Measurements from ENCODE around the gene SCN9A.
"Not testable (repeated sequence)": the region's sequence is repeated elsewhere in the genome, so short reads cannot be mapped to it uniquely, and the experiment has no call there.

DNA sequence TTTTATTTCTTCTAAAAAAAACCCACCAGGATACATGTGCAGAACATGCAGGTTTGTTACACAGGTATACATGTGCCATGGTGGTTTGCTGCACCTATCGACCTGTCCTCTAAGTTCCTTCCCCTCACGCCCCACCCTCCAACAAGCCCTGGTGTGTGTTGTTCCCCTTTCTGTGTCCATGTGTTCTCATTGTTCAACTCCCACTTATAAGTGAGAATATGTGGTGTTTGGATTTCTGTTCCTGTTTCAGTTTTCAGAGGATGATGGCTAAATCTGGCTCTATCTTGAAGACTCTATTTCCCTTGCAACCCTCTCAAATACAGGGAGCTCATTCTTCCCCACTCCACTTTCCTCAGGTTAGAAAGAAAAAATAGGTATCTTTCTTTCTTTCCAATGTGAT is 32.0 kb upstream of the SCN9A start:
- TF ChIP-seq, protein P1, sequence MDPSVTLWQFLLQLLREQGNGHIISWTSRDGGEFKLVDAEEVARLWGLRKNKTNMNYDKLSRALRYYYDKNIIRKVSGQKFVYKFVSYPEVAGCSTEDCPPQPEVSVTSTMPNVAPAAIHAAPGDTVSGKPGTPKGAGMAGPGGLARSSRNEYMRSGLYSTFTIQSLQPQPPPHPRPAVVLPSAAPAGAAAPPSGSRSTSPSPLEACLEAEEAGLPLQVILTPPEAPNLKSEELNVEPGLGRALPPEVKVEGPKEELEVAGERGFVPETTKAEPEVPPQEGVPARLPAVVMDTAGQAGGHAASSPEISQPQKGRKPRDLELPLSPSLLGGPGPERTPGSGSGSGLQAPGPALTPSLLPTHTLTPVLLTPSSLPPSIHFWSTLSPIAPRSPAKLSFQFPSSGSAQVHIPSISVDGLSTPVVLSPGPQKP (IDR thresholded peaks at IDR 0.05; ENCODE audit: borderline replicate concordance, low read depth, low read length), result not testable (repeated sequence)
- TF ChIP-seq CEBPB (IDR thresholded peaks at IDR 0.05; ENCODE audit: low read depth, low read length), result not testable (repeated sequence)
- TF ChIP-seq, protein P2, sequence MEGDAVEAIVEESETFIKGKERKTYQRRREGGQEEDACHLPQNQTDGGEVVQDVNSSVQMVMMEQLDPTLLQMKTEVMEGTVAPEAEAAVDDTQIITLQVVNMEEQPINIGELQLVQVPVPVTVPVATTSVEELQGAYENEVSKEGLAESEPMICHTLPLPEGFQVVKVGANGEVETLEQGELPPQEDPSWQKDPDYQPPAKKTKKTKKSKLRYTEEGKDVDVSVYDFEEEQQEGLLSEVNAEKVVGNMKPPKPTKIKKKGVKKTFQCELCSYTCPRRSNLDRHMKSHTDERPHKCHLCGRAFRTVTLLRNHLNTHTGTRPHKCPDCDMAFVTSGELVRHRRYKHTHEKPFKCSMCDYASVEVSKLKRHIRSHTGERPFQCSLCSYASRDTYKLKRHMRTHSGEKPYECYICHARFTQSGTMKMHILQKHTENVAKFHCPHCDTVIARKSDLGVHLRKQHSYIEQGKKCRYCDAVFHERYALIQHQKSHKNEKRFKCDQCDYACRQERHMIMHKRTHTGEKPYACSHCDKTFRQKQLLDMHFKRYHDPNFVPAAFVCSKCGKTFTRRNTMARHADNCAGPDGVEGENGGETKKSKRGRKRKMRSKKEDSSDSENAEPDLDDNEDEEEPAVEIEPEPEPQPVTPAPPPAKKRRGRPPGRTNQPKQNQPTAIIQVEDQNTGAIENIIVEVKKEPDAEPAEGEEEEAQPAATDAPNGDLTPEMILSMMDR (conservative IDR thresholded peaks at IDR 0.05; ENCODE audit: low read depth, low read length), result not testable (repeated sequence)
